ENCODE data around the gene ADAMTS6.

Gene ADAMTS6

GRCh38 chr5:65141493-65141892 is 340.2 kb downstream of the ADAMTS6 start:
- no peak for DNase-seq

GRCh38 chr5:65137631-65138030 is 344.1 kb downstream of the ADAMTS6 start:
- no peak for DNase-seq

GRCh38 chr5:65133477-65134110 is 348.1 kb downstream of the ADAMTS6 start:
- no peak for DNase-seq

- DNase-seq = no peak
These were observed 349.3 kb downstream of the ADAMTS6 start for GRCh38 chr5:65132386-65132785.

GRCh38 chr5:65128226-65128625 is 353.5 kb downstream of the ADAMTS6 start:
- DNase-seq = no peak

- no peak for DNase-seq
These were observed 354.4 kb downstream of the ADAMTS6 start for GRCh38 chr5:65127161-65127901.

DNA sequence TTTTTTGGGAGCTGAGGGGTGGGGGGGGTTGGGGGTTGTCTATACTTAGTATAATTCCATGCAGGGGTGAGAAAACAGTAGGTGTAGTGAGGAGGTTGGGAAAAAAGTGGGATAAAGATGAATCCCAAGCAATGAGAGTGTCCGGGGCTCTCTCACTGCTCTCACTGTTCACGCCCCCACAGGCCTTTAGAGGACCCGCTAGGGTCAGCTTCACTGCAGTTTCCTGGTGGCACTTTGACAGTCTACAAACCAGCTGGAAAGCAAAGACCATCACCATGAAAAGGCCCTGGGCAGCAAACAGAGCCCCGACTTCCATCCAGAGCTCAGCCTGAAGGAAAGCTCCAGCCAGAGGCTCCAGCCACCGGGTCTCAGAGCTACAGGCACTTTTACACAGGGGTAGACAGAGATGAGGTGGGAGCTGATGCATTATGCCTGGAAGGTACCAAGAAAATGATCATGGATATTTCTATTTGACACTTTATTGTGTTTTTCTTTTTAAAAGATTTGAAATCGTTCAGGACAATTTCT is 355.1 kb downstream of the ADAMTS6 start:
- DNase-seq = no peak

GRCh38 chr5:65125591-65126541 is 355.9 kb downstream of the ADAMTS6 start:
- no peak for DNase-seq

GRCh38 chr5:65121880-65122436 is 359.8 kb downstream of the ADAMTS6 start:
- DNase-seq = no peak

GRCh38 chr5:65120371-65120967 is 361.3 kb downstream of the ADAMTS6 start:
- no peak for DNase-seq

DNA sequence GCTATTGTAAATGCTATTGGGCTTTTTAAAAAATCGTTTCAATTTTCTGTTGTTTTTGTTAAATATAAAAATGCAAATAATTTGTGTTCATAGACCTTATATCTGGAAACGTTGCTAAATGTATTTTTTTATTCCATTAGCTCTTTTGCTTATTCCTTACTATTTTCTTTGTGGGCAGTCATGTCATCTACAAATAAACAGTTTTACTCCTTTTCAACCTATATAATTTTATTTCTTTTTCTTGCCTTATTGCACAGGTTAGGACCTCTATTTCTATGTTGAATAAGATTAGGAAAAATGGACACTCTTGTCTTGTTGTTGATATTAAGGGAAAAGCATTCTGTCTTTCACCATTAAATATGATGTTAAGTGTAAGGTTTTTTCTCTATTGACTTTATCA is 364.2 kb downstream of the ADAMTS6 start:
- no peak for DNase-seq

- DNase-seq = no peak
These were observed 367.9 kb downstream of the ADAMTS6 start for GRCh38 chr5:65113771-65114170.

DNA sequence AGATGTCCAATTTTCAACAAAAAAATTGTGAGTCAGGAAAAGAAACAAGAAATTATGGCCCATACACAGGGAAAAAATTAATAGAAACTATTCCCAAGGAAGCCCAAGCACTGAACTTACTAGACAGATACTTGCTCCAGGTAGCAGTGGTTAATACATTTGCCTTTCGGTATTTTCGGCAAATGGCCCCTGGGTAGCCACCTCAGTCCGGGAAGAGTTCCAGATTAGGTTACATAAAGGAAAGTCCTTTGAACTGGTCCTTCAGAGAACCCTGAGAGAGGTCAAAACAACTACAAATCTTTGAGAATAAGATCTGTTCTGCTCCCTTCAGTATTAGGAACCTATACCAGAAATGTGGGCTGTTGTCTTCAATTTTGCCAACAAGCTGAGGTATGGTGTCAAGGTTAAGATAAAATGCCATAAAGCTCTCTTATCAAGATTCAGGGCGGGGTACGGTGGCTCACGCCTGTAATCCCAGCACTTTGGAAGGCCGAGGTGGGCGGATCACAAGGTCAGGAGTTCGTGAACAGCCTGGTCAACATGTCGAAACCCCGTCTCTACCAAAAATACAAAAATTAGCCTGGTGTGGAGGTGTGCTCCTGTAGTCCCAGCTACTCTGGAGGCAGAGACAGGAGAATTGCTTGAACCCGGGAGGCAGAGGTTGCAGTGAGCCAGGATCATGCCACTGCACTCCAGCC is 369.6 kb downstream of the ADAMTS6 start:
- DNase-seq = no peak

GRCh38 chr5:65108786-65109743 is 372.7 kb downstream of the ADAMTS6 start:
- no peak for DNase-seq

DNA sequence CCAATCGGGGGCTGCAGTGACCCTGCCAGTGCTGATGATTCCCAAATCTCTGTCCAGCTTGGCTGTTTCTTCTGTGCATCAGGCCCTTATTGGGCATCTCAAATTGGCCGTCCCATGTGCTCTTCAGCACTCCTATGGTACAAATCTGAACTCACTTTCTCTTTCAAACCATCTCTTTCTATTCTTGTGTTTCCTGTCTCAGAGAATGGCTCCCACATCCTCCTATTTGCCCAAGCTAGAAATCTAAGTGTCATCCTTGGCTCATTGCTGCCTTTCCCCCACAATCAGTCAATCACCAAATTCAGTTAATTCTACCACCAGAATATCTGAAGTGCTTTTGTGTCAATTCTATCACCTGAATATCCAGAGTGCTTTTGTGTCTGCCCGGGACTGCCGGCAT is 376.4 kb downstream of the ADAMTS6 start:
- no peak for DNase-seq

DNA sequence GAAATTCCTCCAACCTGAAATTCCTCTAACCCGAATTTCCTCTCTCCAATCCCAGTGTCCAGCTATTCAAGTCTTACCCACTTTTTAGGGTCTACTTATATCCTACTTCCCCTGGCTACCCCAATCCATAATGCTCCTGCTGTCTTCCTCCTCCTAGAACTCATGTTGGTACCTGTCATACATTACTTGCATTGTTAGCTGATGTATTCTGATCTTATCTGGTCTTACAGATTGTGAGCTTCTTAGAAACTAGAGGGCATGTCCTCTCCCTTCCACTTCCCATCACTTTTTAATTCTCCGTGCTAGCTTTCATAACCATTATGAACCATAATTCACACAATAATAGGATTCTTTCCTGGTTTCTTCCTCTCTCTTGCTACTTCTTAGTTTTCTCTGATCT is 376.9 kb downstream of the ADAMTS6 start:
- DNase-seq = no peak

DNA sequence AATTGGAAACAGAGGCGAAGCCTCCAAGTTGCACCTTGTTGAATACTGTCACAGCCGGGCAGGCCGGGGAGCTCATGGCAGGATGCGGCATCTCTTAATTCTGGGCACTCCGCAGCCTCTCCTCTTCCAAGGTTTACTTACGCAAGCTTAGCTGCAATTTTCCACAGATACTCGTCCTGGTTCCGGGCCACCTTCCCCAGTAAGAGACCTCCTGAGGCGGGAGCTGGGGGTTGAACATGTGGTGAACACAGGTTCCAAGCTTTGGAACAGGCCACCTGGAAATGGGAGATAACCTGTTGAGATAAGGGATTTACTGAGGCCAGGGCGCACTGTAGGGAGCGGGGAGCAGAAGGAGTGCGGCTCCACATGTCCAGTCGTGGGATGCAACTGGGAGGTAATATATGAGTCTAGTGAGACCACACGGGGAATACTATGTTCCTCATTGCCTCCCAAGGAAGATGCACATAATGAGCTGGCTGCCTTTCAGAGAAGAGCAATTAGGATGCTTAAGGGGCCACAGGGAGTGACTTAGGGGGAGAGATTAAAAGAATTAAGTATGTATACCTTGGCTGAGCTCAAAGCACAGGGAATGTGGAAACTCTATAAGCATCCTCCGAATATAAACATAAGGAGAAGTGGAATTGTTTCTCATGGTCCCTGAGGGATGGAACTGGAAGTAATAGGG is 377.8 kb downstream of the ADAMTS6 start:
- no peak for DNase-seq

- peak; percentile 59 for DNase-seq
These were observed 378.6 kb downstream of the ADAMTS6 start for GRCh38 chr5:65102976-65103711.

- no peak for DNase-seq
These were observed 379.2 kb downstream of the ADAMTS6 start for GRCh38 chr5:65102371-65102975.

All from CD4-positive, alpha-beta T cell treated with Interferon gamma for 1 hour (primary cell).